ENCODE measurements around the gene PKM. TPM values are rescaled to one million over a fixed set of nuclear protein-coding genes. Genes with fewer than 3 reads are reported as not detected.
A peak's percentile ranks its signal among the peaks of the same experiment; 100 is the strongest.

PKM gene
- total and polyA plus RNA-seq, 9 of the 15 experiments (the other 6 are each of a cell fraction or from before 2014, with no cell fraction given), result 140 to 825 (median 383) TPM

DNA sequence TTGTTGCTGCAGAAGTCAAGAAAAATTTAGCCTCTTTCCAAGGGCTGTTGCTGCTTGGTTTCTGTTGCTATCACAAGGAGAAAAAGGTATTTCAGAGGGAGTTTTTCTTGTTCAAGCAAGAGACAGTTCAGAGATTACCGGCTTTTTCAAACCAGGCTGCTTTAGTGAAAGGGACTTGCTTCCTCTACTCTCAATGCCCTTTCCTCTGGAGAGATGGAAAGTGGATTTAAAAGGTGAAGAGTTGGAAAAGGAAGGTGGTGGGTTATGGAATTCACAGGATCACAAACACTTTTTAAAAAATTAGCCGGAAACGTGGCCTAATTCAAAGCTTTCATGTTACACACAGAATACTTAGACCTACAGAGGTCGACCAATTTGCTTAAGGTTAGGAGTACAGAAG is 40.2 kb upstream of the PKM start:
- ATAC-seq (no peak), FAIRE-seq (no peak), DNase-seq (ENCODE audit: extremely low read depth in 1 of 4, low spot score in 3 of 4) (no peak)
- H4K20me1 ChIP-seq (replicated peaks; ENCODE audit: control insufficient read depth, insufficient read depth, low read length), result no peaks in the 10 kb centered on the region
- peak overlapping the region; percentile 83 for H3K4me2 ChIP-seq (ENCODE audit: insufficient read depth, low read length)
- H3K27ac ChIP-seq (ENCODE audit: extremely low read depth, low read depth, low read length), result no peak overlapping the region
- TF ChIP-seq, protein P1, sequence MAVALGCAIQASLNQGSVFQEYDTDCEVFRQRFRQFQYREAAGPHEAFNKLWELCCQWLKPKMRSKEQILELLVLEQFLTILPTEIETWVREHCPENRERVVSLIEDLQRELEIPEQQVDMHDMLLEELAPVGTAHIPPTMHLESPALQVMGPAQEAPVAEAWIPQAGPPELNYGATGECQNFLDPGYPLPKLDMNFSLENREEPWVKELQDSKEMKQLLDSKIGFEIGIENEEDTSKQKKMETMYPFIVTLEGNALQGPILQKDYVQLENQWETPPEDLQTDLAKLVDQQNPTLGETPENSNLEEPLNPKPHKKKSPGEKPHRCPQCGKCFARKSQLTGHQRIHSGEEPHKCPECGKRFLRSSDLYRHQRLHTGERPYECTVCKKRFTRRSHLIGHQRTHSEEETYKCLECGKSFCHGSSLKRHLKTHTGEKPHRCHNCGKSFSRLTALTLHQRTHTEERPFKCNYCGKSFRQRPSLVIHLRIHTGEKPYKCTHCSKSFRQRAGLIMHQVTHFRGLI (CRISPR knock-in tag; IDR thresholded peaks at IDR 0.05), result no peak
- TF ChIP-seq ZNF586 (CRISPR knock-in tag; conservative IDR thresholded peaks at IDR 0.05) (no peak), SNIP1 (IDR thresholded peaks at IDR 0.05; ENCODE audit: low read depth) (no peak), ZNF134 (CRISPR knock-in tag; conservative IDR thresholded peaks at IDR 0.05) (no peak), ZNF24 (IDR thresholded peaks at IDR 0.05) (no peak), PCBP1 (IDR thresholded peaks at IDR 0.05; ENCODE audit: low read depth, low read length, poor library complexity, severe bottlenecking) (no peak), CEBPG (CRISPR knock-in tag; IDR thresholded peaks at IDR 0.05) (no peak), CEBPG (tag; conservative IDR thresholded peaks at IDR 0.05 in 1 of 2, IDR thresholded peaks at IDR 0.05 in 1 of 2) (no peak), ELF1 (tag; IDR thresholded peaks at IDR 0.05) (no peak), NCOA4 (IDR thresholded peaks at IDR 0.05; ENCODE audit: partially characterized antibody) (no peak)
- ChIA-PET POLR2A (interaction anchor here (1.0 kb wide), 1 partner anchor 45 kb away, joined by 4 read pairs; no protein-coding TSS in a partner anchor), CTCF (ENCODE audit: low intra/inter-chr PET ratio) (no interaction called here)
- H3K9me3 ChIP-seq (replicated peaks; ENCODE audit: control insufficient read depth, insufficient read depth, low read depth, low read length), result no peaks in the 10 kb centered on the region
- BruUV-seq (replicated peaks), result TSS peak; percentile 61
- peaks cover 12 to 17% of the 10 kb centered on the region in 2 experiments; a peak in 4 of 5 replicates for H3K4me1 ChIP-seq (replicated peaks in 1 of 2; ENCODE audit: control insufficient read depth in 2 of 2, insufficient read depth in 2 of 2, low read length in 2 of 2)
- WGBS (ENCODE audit: insufficient coverage, low coverage, missing lambda C conversion rate), result 66% methylated on average over 4 of the region's 4 CpGs
- peaks cover 43% of the 10 kb centered on the region; the same call in 2 of the 3 replicates for H3K36me3 ChIP-seq (ENCODE audit: control insufficient read depth, insufficient read depth, low read length)
- in situ Hi-C loops (cut with MboI), result loop anchor here (5.0 kb wide), 1 partner anchor 59 kb away; no protein-coding TSS in a partner anchor
- peaks cover 23% of the 10 kb centered on the region for H3K79me2 ChIP-seq (ENCODE audit: control insufficient read depth, insufficient read depth, low read length)
- H2AFZ ChIP-seq (ENCODE audit: low read depth, low read length), result no peak overlapping the region
- no peaks in the 10 kb centered on the region for H3K9me1 ChIP-seq (ENCODE audit: control insufficient read depth, insufficient read depth, low read length)
- intact Hi-C loops (cut with micrococcal nuclease), result no loop called here
- peak overlapping the region; percentile 74; the same call in 1 of the 2 replicates for H3K4me3 ChIP-seq
- H3K9ac ChIP-seq (ENCODE audit: insufficient read depth in 1 of 2, low read depth in 2 of 2, low read length in 2 of 2), result peak overlapping the region; percentile 11 to 79; a peak in 3 of 4 replicates
- H3K27me3 ChIP-seq (ENCODE audit: control insufficient read depth in 2 of 2, insufficient read depth in 2 of 2, low read length in 2 of 2), result no peaks in the 10 kb centered on the region
